ENCODE data around the gene ANKIB1.
"Not testable (repeated sequence)": the region's sequence is repeated elsewhere in the genome, so short reads cannot be mapped to it uniquely, and the experiment has no call there.

Gene ANKIB1

GRCh38 chr7:92331508-92331907 is 85.7 kb downstream of the ANKIB1 start:
- DNase-seq: no peak

- no peak for DNase-seq
Observed at GRCh38 chr7:92332782-92333181, 87.0 kb downstream of the ANKIB1 start.

GRCh38 chr7:92333866-92334265 is 88.1 kb downstream of the ANKIB1 start:
- no peak for DNase-seq

GRCh38 chr7:92335574-92335973 is 89.8 kb downstream of the ANKIB1 start:
- no peak for DNase-seq

- no peak for DNase-seq
Observed at GRCh38 chr7:92336662-92337340, 91.0 kb downstream of the ANKIB1 start.

- DNase-seq: no peak
Observed at GRCh38 chr7:92340016-92340415, 94.2 kb downstream of the ANKIB1 start.

- DNase-seq: no peak
Observed at GRCh38 chr7:92343714-92344113, 97.9 kb downstream of the ANKIB1 start.

- DNase-seq: no peak
Observed at GRCh38 chr7:92352009-92352408, 106.2 kb downstream of the ANKIB1 start.

- no peak for DNase-seq
Observed at GRCh38 chr7:92354214-92354613, 108.4 kb downstream of the ANKIB1 start.

- no peak for DNase-seq
Observed at GRCh38 chr7:92356406-92356805, 110.6 kb downstream of the ANKIB1 start.

GRCh38 chr7:92357260-92357659 is 111.5 kb downstream of the ANKIB1 start:
- no peak for DNase-seq

GRCh38 chr7:92359179-92359578 is 113.4 kb downstream of the ANKIB1 start:
- DNase-seq: not testable (repeated sequence)

GRCh38 chr7:92359801-92360200 is 114.0 kb downstream of the ANKIB1 start:
- DNase-seq: no peak

- no peak for DNase-seq
Observed at GRCh38 chr7:92360387-92360786, 114.6 kb downstream of the ANKIB1 start.

GRCh38 chr7:92362131-92362530 is 116.4 kb downstream of the ANKIB1 start:
- DNase-seq: no peak

- no peak for DNase-seq
Observed at GRCh38 chr7:92366730-92367129, 121.0 kb downstream of the ANKIB1 start.

GRCh38 chr7:92368741-92369140 is 123.0 kb downstream of the ANKIB1 start:
- DNase-seq: no peak

GRCh38 chr7:92375013-92375412 is 129.2 kb downstream of the ANKIB1 start:
- DNase-seq: no peak

- DNase-seq: no peak
Observed at GRCh38 chr7:92391071-92391470, 145.3 kb downstream of the ANKIB1 start.

- no peak for DNase-seq
Observed at GRCh38 chr7:92397542-92397941, 151.8 kb downstream of the ANKIB1 start.

GRCh38 chr7:92400013-92400412 is 154.2 kb downstream of the ANKIB1 start:
- no peak for DNase-seq

- DNase-seq: no peak
Observed at GRCh38 chr7:92402920-92403759, 157.4 kb downstream of the ANKIB1 start.

- DNase-seq: no peak
Observed at GRCh38 chr7:92403760-92404074, 157.9 kb downstream of the ANKIB1 start.

- no peak for DNase-seq
Observed at GRCh38 chr7:92404170-92404614, 158.4 kb downstream of the ANKIB1 start.
